ENCODE data around the gene TMEM100. TPM values are rescaled to one million over a fixed set of nuclear protein-coding genes. Genes with fewer than 3 reads are reported as not detected.

The TMEM100 gene
- total and polyA plus RNA-seq, 2 experiments from 2014 or later, result 0.10 to 0.73 TPM

DNA sequence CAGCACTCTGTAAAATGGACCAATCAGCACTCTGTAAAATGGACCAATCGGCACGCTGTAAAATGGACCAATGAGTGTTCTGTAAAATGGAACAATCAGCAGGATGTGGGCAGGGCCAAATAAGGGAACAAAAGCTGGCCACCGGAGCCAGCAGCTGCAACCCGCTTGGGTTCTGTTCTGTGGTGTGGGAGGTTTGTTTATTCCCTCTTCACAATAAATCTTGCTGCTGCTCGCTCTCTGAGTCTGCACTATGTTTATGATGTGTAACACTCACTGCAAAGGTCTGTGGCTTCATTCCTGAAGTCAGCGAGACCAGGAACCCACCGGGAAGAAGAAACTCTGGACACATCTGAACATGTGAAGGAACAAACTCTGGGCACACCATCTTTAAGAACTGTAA, 20.5 kb downstream of the TMEM100 start (continued):
- TF ChIP-seq NANOG (IDR thresholded peaks at IDR 0.05; ENCODE audit: borderline replicate concordance), result no peak
- no peak for TF ChIP-seq EZH2phosphoT487 (IDR thresholded peaks at IDR 0.05; ENCODE audit: unreplicated experiment)
- no peak for TF ChIP-seq ZNF114 (CRISPR knock-in tag; IDR thresholded peaks at IDR 0.05)

DNA sequence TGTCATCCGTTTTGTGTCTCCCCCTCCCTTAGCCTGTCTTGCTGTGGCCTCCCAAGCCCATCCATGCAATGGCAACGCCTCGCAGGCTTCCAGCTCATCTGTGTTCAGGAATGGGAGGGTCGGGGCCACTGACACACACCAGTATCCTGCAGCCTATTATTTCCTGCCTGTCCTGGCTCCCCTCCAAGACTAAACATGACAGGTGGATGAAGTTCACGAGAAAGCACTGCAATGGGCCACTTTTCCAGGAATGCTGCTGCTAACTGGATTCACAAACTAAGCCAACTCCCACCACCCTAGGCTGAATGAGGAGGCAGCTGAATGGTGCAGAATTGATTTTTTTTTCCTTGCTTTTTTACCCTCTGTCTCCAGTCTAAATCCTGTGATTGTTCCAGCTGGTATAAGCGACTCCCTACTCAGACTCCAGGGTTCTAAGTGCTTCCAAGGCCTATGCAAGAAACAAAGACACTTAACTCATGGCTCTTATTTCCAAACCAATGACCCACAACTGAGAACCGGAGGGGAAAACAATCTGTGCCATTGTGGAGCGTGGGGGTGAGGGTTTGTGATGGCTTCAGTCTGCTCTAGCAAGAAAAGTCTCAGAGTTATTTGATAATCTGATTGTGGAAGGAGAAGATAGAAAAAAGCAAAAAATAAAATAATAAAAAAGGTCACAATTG, 23.3 kb downstream of the TMEM100 start:
- Histone ChIP-seq H3K4me3 (no peak overlapping the region), H2AFZ (no peak overlapping the region), H4K20me1 (replicated peaks; ENCODE audit: insufficient read depth) (no peaks in the 10 kb centered on the region), H3K36me3 (ENCODE audit: insufficient read depth) (no peaks in the 10 kb centered on the region), H3F3A (replicated peaks; ENCODE audit: low read depth) (no peaks in the 10 kb centered on the region), H3K4me1 (ENCODE audit: insufficient read depth) (peaks cover 8% of the 10 kb centered on the region), H3K27ac (ENCODE audit: low read depth) (no peak overlapping the region), H3K27me3 (ENCODE audit: insufficient read depth) (no peaks in the 10 kb centered on the region), H3K79me2 (replicated peaks; ENCODE audit: insufficient read depth) (no peaks in the 10 kb centered on the region), H3K4me2 (no peak overlapping the region), H3K9me2 (ENCODE audit: insufficient read depth) (peaks cover 4% of the 10 kb centered on the region; the same call in 1 of the 2 replicates)
- Mint-ChIP-seq H3K4me1 (peaks cover 3% of the 10 kb centered on the region; the same call in 2 of the 3 replicates), H3K4me3 (no peak overlapping the region), H3K27ac (no peak overlapping the region), H3K27me3 (ENCODE audit: insufficient read depth, low read depth, poor library complexity) (no peaks in the 10 kb centered on the region), H3K36me3 (ENCODE audit: low read depth) (no peaks in the 10 kb centered on the region), H3K9me3 (0 out of 3 replicates have a peak, but pooled peaks cover 3% of the 10 kb centered on the region)
- DNase-seq (ENCODE audit: low spot score), result no peak
- no peak for TF ChIP-seq POLR2AphosphoS5 (IDR thresholded peaks at IDR 0.05; ENCODE audit: low read depth)
- TF ChIP-seq EZH2phosphoT487 (IDR thresholded peaks at IDR 0.05; ENCODE audit: unreplicated experiment), result no peak
- no peak for TF ChIP-seq REST (IDR thresholded peaks at IDR 0.05; ENCODE audit: unreplicated experiment)
- TF ChIP-seq ZNF114 (CRISPR knock-in tag; IDR thresholded peaks at IDR 0.05), result no peak
- TF ChIP-seq ZNF331 (CRISPR knock-in tag; IDR thresholded peaks at IDR 0.05; ENCODE audit: low read depth), result no peak
- TF ChIP-seq CREB1 (CRISPR knock-in tag; IDR thresholded peaks at IDR 0.05; ENCODE audit: low read depth), result no peak
- no peak for TF ChIP-seq EZH2 (IDR thresholded peaks at IDR 0.05; ENCODE audit: low read depth, unreplicated experiment)
- TF ChIP-seq NANOG (IDR thresholded peaks at IDR 0.05; ENCODE audit: borderline replicate concordance), result no peak
- ATAC-seq, result no peak

GRCh38 chr17:55694286-55694910, 28.3 kb downstream of the TMEM100 start:
- Histone ChIP-seq H3K27ac (ENCODE audit: low read depth) (no peak overlapping the region), H3F3A (replicated peaks; ENCODE audit: low read depth) (no peaks in the 10 kb centered on the region), H3K4me2 (peak overlapping the region; percentile 28; the same call in 1 of the 2 replicates), H4K20me1 (replicated peaks; ENCODE audit: insufficient read depth) (no peaks in the 10 kb centered on the region), H3K36me3 (ENCODE audit: insufficient read depth) (no peaks in the 10 kb centered on the region), H3K79me2 (replicated peaks; ENCODE audit: insufficient read depth) (no peaks in the 10 kb centered on the region), H3K9me2 (ENCODE audit: insufficient read depth) (peaks cover 4% of the 10 kb centered on the region), H3K4me3 (no peak overlapping the region), H2AFZ (peak overlapping the region; percentile 64), H3K27me3 (ENCODE audit: insufficient read depth) (no peaks in the 10 kb centered on the region), H3K4me1 (ENCODE audit: insufficient read depth) (peaks cover 14% of the 10 kb centered on the region)
- Mint-ChIP-seq H3K4me3 (no peak overlapping the region), H3K9me3 (no peaks in the 10 kb centered on the region), H3K27me3 (ENCODE audit: insufficient read depth, low read depth, poor library complexity) (no peaks in the 10 kb centered on the region), H3K36me3 (ENCODE audit: low read depth) (no peaks in the 10 kb centered on the region), H3K4me1 (peaks cover 3% of the 10 kb centered on the region; the same call in 2 of the 3 replicates), H3K27ac (no peak overlapping the region)
- DNase-seq (ENCODE audit: low spot score) (peak; percentile 5), ATAC-seq (no peak)
- TF ChIP-seq ZNF331 (CRISPR knock-in tag; IDR thresholded peaks at IDR 0.05; ENCODE audit: low read depth) (no peak), POLR2AphosphoS5 (IDR thresholded peaks at IDR 0.05; ENCODE audit: low read depth) (no peak), STAT1 (IDR thresholded peaks at IDR 0.05; ENCODE audit: unreplicated experiment) (no peak), CTCF (conservative IDR thresholded peaks at IDR 0.05; ENCODE audit: low read depth in 2 of 2) (no peak), EZH2phosphoT487 (IDR thresholded peaks at IDR 0.05; ENCODE audit: unreplicated experiment) (no peak), EZH2 (IDR thresholded peaks at IDR 0.05; ENCODE audit: low read depth, unreplicated experiment) (no peak), REST (IDR thresholded peaks at IDR 0.05; ENCODE audit: unreplicated experiment) (no peak), ZNF114 (CRISPR knock-in tag; IDR thresholded peaks at IDR 0.05) (no peak)
